BE2C (cell line): Measurements from ENCODE around the gene NUDT13.
"Not testable (repeated sequence)": the region's sequence is repeated elsewhere in the genome, so short reads cannot be mapped to it uniquely, and the experiment has no call there.

ENCODE experiments used
- DNase-seq: peaks from one replicate; pipeline ENCODE4 v3.0.0-alpha.2; 2020
- H3K27me3 ChIP-seq: fragments of 250-450 bp; sonication (Bioruptor Pico); 2 replicates; pipeline ENCODE4 v1.5.1; 2020; ENCODE audit warnings: mild to moderate bottlenecking
- H3K36me3 ChIP-seq: fragments of 250-450 bp; sonication (Bioruptor Pico); 2 replicates; pipeline ENCODE4 v1.5.1; 2020; ENCODE audit warnings: mild to moderate bottlenecking
- H3K4me1 ChIP-seq: fragments of 250-450 bp; sonication (Bioruptor Pico); 2 replicates; pipeline ENCODE4 v1.5.1; 2020
- H3K4me3 ChIP-seq: 2 replicates; pipeline ENCODE4 v1.5.1; 2011; ENCODE audit warnings: low read depth, low read length
- H3K9me3 ChIP-seq: fragments of 250-450 bp; sonication (Bioruptor Pico); 2 replicates; pipeline ENCODE4 v1.5.1; 2020
- TF ChIP-seq, protein P1 (sequence below): IDR thresholded peaks from 2 replicates; pipeline ENCODE4 v1.5.1; 2012; ENCODE audit warnings: mild to moderate bottlenecking, low read depth, low read length

NUDT13 gene

DNA sequence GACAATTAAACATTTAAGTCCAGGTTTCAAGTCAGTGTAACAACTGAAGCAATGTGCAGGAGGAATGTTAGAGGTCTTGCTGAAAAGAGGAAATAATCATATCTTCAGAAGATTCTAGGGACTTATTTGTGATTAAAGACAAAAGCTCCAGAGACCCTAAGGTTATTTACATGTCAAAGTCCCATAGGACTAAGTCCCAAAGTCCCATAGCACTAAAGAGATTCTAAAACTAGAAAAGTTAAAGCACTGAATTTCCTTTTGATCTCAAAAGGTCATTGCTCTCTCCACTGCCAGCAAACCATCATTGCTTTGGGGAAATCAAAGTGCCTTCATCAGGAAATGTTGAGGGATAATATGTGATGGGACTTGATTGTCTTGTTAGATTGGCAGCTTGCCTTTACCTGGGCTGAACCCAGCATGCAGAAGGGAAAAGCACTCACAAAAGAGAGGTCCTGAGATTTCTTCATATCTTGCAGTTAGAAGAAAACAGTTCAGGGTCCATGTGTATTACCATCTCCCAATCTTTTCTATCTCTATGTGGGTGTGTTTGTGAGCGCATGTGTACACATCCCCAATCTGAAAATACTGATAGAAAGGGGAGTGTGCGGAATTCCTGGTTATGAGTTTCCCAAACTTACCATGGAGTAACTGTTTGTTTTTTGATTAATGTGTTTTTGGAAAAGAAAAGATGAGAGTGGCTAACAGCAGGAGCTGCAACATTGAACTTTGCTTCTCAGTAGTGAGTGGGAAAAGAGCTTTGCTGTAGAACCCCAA is 21.8 kb downstream of the NUDT13 start:
- H3K4me1 ChIP-seq = no peaks in the 10 kb centered on the region
- peaks cover 52% of the 10 kb centered on the region for H3K36me3 ChIP-seq
- TF ChIP-seq, protein P1, sequence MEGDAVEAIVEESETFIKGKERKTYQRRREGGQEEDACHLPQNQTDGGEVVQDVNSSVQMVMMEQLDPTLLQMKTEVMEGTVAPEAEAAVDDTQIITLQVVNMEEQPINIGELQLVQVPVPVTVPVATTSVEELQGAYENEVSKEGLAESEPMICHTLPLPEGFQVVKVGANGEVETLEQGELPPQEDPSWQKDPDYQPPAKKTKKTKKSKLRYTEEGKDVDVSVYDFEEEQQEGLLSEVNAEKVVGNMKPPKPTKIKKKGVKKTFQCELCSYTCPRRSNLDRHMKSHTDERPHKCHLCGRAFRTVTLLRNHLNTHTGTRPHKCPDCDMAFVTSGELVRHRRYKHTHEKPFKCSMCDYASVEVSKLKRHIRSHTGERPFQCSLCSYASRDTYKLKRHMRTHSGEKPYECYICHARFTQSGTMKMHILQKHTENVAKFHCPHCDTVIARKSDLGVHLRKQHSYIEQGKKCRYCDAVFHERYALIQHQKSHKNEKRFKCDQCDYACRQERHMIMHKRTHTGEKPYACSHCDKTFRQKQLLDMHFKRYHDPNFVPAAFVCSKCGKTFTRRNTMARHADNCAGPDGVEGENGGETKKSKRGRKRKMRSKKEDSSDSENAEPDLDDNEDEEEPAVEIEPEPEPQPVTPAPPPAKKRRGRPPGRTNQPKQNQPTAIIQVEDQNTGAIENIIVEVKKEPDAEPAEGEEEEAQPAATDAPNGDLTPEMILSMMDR = no peak
- DNase-seq = no peak
- no peak overlapping the region for H3K4me3 ChIP-seq
- H3K27me3 ChIP-seq = no peaks in the 10 kb centered on the region
- H3K9me3 ChIP-seq = no peaks in the 10 kb centered on the region

DNA sequence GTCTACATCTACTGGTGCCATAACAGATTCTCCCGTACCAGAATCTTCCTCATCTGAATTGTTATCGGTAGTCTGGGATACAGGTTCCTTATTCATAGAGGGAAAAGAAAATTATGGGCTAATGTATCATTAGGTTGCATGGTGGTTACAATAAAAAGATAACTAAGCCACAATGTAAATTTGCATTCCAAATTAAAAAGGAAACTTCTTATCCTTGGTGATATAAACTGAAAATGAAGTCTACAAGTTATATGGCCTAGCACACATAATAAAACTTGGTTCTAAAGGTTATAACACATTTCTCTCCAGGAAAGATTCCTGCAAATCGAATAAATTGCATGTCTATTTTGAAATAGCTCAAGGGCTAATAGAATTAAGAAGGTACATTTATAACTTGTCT is 24.5 kb downstream of the NUDT13 start:
- TF ChIP-seq, protein P1 = no peak
- no peaks in the 10 kb centered on the region for H3K27me3 ChIP-seq
- no peaks in the 10 kb centered on the region for H3K4me1 ChIP-seq
- H3K9me3 ChIP-seq = no peaks in the 10 kb centered on the region
- H3K4me3 ChIP-seq = no peak overlapping the region
- no peak for DNase-seq
- peaks cover 58% of the 10 kb centered on the region for H3K36me3 ChIP-seq

DNA sequence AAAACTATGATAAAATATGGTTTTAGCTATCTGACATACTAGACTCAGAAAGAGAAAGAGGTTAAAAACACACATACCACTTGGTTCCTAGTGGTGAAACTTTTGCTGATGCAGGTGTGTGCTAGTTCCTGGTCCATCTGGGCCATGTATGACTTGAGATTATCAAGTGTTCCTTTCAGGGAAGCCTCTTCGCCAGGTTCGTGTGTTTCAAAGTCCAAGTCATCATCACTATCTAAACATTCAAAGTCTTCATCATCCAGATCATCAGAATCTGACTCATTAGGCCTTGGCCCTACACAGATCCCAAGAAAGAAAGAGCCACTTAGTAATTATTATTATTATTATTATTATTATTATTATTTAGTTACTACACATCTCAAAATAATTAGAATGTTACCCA is 26.4 kb downstream of the NUDT13 start:
- Histone ChIP-seq H3K9me3 (no peaks in the 10 kb centered on the region), H3K4me3 (no peak overlapping the region), H3K36me3 (peaks cover 51% of the 10 kb centered on the region), H3K4me1 (no peaks in the 10 kb centered on the region), H3K27me3 (no peaks in the 10 kb centered on the region)
- no peak for DNase-seq
- TF ChIP-seq, protein P1 = no peak

DNA sequence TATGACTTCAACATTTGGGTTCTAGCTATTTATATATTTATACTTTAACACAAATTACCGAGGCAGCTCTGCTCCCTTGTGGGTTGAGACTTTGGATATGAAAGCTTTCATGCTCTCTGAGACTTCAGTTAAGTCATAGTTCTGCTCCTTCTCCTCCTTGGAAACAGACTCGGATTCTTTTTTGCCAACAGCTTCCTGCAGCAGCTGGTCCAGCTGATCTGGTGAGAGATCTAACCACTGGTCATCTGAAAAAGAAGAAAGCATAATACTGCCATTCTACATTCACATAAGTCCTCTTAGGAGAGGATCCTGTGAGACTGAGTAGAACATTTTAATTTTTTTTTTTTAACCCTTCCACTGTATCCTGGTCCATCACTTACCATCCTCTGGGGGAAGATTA is 29.0 kb downstream of the NUDT13 start:
- no peaks in the 10 kb centered on the region for H3K27me3 ChIP-seq
- no peaks in the 10 kb centered on the region for H3K4me1 ChIP-seq
- H3K36me3 ChIP-seq = peaks cover 52% of the 10 kb centered on the region
- DNase-seq = no peak
- no peaks in the 10 kb centered on the region for H3K9me3 ChIP-seq
- TF ChIP-seq, protein P1 = no peak
- H3K4me3 ChIP-seq = no peak overlapping the region

DNA sequence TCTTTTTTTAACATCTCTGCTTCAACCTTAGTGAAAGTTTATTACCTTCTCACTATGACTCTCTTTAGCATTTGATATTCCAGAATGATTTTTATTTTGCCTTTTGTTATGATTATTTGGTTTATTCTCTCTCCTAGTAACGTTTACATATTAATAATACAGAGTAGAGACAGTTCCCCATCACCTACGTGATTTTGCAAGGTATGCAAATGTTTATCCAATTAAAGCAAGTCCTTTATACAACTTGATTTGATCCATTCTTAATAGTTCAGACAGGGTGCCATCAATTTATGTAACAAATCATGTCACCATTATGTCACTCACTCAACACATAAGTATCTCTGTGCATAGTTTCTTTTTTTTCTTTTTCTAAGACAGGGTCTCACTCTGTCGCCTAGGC is 31.3 kb downstream of the NUDT13 start:
- no peaks in the 10 kb centered on the region for H3K4me1 ChIP-seq
- no peaks in the 10 kb centered on the region for H3K9me3 ChIP-seq
- TF ChIP-seq, protein P1 = no peak
- peaks cover 42% of the 10 kb centered on the region for H3K36me3 ChIP-seq
- no peak for DNase-seq
- no peak overlapping the region for H3K4me3 ChIP-seq
- no peaks in the 10 kb centered on the region for H3K27me3 ChIP-seq

DNA sequence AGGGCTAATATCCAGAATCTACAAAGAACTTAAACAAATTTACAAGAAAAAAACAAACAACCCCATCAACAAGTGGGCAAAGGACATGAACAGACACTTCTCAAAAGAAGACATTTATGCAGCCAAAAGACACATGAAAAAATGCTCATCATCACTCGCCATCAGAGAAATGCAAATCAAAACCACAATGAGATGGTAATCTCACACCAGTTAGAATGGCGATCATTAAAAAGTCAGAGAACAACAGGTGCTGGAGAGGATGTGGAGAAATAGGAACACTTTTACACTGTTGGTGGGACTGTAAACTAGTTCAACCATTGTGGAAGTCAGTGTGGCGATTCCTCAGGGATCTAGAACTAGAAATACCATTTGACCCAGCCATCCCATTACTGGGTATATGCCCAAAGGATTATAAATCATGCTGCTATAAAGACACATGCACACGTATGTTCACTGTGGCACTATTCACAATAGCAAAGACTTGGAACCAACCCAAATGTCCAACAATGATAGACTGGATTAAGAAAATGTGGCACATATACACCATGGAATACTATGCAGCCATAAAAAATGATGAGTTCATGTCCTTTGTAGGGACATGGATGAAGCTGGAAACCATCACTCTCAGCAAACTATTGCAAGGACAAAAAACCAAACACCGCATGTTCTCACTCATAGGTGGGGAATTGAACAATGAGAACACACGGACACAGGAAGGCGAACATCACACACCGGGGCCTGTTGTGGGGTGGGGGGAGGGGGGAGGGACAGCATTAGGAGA is 40.6 kb downstream of the NUDT13 start:
- H3K4me3 ChIP-seq, DNase-seq, H3K4me1 ChIP-seq, H3K27me3 ChIP-seq, H3K9me3 ChIP-seq: not testable (repeated sequence)
- peaks cover 36% of the 10 kb centered on the region for H3K36me3 ChIP-seq
